GM19372 (cell line): ENCODE data around the gene LIMCH1.
"Not testable (repeated sequence)": the region's sequence is repeated elsewhere in the genome, so short reads cannot be mapped to it uniquely, and the experiment has no call there.

Source experiments
- ATAC-seq: cut with Tn5 transposase; IDR thresholded peaks from one replicate; pipeline ENCODE4 v1.9.1; 2021; ENCODE audit warnings: mild to moderate bottlenecking, low read depth, moderate library complexity; ENCODE audit not compliant: unreplicated experiment

The LIMCH1 gene

GRCh38 chr4:41638866-41639265, 100.9 kb downstream of the LIMCH1 start:
- no peak for ATAC-seq

GRCh38 chr4:41639291-41639690, 101.3 kb downstream of the LIMCH1 start:
- ATAC-seq, result no peak

GRCh38 chr4:41640906-41641305, 102.9 kb downstream of the LIMCH1 start:
- no peak for ATAC-seq

- not testable (repeated sequence) for ATAC-seq
Observed at GRCh38 chr4:41642746-41643145, 104.8 kb downstream of the LIMCH1 start.

- ATAC-seq, result no peak
Observed at GRCh38 chr4:41643331-41643730, 105.4 kb downstream of the LIMCH1 start.

GRCh38 chr4:41644288-41644914, 106.4 kb downstream of the LIMCH1 start:
- ATAC-seq, result no peak

GRCh38 chr4:41644915-41645295, 106.9 kb downstream of the LIMCH1 start:
- ATAC-seq, result no peak

GRCh38 chr4:41645728-41646390, 107.9 kb downstream of the LIMCH1 start:
- no peak for ATAC-seq

GRCh38 chr4:41646862-41647261, 108.9 kb downstream of the LIMCH1 start:
- ATAC-seq, result no peak

GRCh38 chr4:41647383-41647782, 109.4 kb downstream of the LIMCH1 start:
- no peak for ATAC-seq

GRCh38 chr4:41651150-41651549, 113.2 kb downstream of the LIMCH1 start:
- ATAC-seq, result not testable (repeated sequence)

- ATAC-seq, result no peak
Observed at GRCh38 chr4:41652971-41653370, 115.0 kb downstream of the LIMCH1 start.

GRCh38 chr4:41653523-41653922, 115.6 kb downstream of the LIMCH1 start:
- no peak for ATAC-seq

GRCh38 chr4:41655177-41655576, 117.2 kb downstream of the LIMCH1 start:
- ATAC-seq, result no peak

- ATAC-seq, result no peak
Observed at GRCh38 chr4:41656106-41656505, 118.1 kb downstream of the LIMCH1 start.

GRCh38 chr4:41656572-41657520, 118.9 kb downstream of the LIMCH1 start:
- no peak for ATAC-seq

- no peak for ATAC-seq
Observed at GRCh38 chr4:41657561-41657960, 119.6 kb downstream of the LIMCH1 start.

- no peak for ATAC-seq
Observed at GRCh38 chr4:41658163-41658562, 120.2 kb downstream of the LIMCH1 start.

- no peak for ATAC-seq
Observed at GRCh38 chr4:41660352-41660751, 122.4 kb downstream of the LIMCH1 start.

- ATAC-seq, result no peak
Observed at GRCh38 chr4:41661442-41662076, 123.6 kb downstream of the LIMCH1 start.
